Measurements from ENCODE around the gene LONP1.
"Not testable (repeated sequence)": the region's sequence is repeated elsewhere in the genome, so short reads cannot be mapped to it uniquely, and the experiment has no call there.

The LONP1 gene

GRCh38 chr19:5691822-5692722 is 27.9 kb downstream of the LONP1 start:
- no peak for DNase-seq

GRCh38 chr19:5690955-5691821 is 28.8 kb downstream of the LONP1 start:
- peak; percentile 65 to 72 for DNase-seq

GRCh38 chr19:5690125-5690954 is 29.6 kb downstream of the LONP1 start, which contains the start of gene RPL36:
TSS of gene RPL36 (plus strand) at chr19:5690295. CDS start at chr19:5690508, 213 bp downstream.
- peak; percentile 95 to 96 for DNase-seq

GRCh38 chr19:5688262-5688881 is 31.6 kb downstream of the LONP1 start:
- not testable (repeated sequence) for DNase-seq

- no peak for DNase-seq
Measured at GRCh38 chr19:5687360-5688198, 32.4 kb downstream of the LONP1 start.

- peak; percentile 81 to 93 for DNase-seq
Measured at GRCh38 chr19:5686647-5687359, 33.1 kb downstream of the LONP1 start.

GRCh38 chr19:5686326-5686646 is 33.7 kb downstream of the LONP1 start:
- no peak for DNase-seq

GRCh38 chr19:5684694-5685430 is 35.1 kb downstream of the LONP1 start:
- DNase-seq: no peak

- no peak for DNase-seq
Measured at GRCh38 chr19:5683177-5683886, 36.6 kb downstream of the LONP1 start.

- no peak for DNase-seq
Measured at GRCh38 chr19:5682107-5682482, 37.9 kb downstream of the LONP1 start.

- DNase-seq: no peak
Measured at GRCh38 chr19:5681391-5682106, 38.4 kb downstream of the LONP1 start.

- peak; percentile 96 to 99 for DNase-seq
Measured at GRCh38 chr19:5680437-5681368, 39.2 kb downstream of the LONP1 start, which contains the start of the genes HSD11B1L and MICOS13. TSS of gene HSD11B1L (plus strand) at chr19:5681027. CDS start at chr19:5684833, 3,806 bp downstream. TSS of gene MICOS13 (minus strand) at chr19:5680516. CDS start at chr19:5680486, 30 bp downstream.

GRCh38 chr19:5680084-5680436 is 39.9 kb downstream of the LONP1 start:
- DNase-seq: peak in 1 of 2 experiments; percentile 25

- DNase-seq: no peak
Measured at GRCh38 chr19:5679289-5680083, 40.5 kb downstream of the LONP1 start.

- no peak for DNase-seq
Measured at GRCh38 chr19:5678071-5678718, 41.8 kb downstream of the LONP1 start.

- no peak for DNase-seq
Measured at GRCh38 chr19:5677580-5677979, 42.4 kb downstream of the LONP1 start.
